Epithelial cell of proximal tubule (primary cell): Measurements from ENCODE around the gene IFIT5. TPM values are rescaled to one million over a fixed set of nuclear protein-coding genes. Genes with fewer than 3 reads are reported as not detected.
A peak's percentile ranks its signal among the peaks of the same experiment; 100 is the strongest.

Experiments
- DNase-seq: peaks from one replicate; pipeline ENCODE4 v3.0.0-alpha.2; 2011; ENCODE audit warnings: low read depth
- H3K4me3 ChIP-seq: 2 replicates; pipeline ENCODE4 v1.5.1; 2011; ENCODE audit warnings: low read depth, mild to moderate bottlenecking, low read length
- total RNA-seq: library from RNA; depleted of rRNA; stranded (reverse); fragments of >200 nt; gene quantifications from 2 replicates; pipeline ENCODE4 v1.2.3, GENCODE V29; 2015
- TF ChIP-seq, protein P1 (sequence below): conservative IDR thresholded peaks from 2 replicates; pipeline ENCODE4 v1.5.1; 2012; ENCODE audit warnings: low read depth, mild to moderate bottlenecking, low read length

IFIT5 gene, protein sequence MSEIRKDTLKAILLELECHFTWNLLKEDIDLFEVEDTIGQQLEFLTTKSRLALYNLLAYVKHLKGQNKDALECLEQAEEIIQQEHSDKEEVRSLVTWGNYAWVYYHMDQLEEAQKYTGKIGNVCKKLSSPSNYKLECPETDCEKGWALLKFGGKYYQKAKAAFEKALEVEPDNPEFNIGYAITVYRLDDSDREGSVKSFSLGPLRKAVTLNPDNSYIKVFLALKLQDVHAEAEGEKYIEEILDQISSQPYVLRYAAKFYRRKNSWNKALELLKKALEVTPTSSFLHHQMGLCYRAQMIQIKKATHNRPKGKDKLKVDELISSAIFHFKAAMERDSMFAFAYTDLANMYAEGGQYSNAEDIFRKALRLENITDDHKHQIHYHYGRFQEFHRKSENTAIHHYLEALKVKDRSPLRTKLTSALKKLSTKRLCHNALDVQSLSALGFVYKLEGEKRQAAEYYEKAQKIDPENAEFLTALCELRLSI
- total RNA-seq = 9.6 and 11.6 TPM in 2 replicates

DNA sequence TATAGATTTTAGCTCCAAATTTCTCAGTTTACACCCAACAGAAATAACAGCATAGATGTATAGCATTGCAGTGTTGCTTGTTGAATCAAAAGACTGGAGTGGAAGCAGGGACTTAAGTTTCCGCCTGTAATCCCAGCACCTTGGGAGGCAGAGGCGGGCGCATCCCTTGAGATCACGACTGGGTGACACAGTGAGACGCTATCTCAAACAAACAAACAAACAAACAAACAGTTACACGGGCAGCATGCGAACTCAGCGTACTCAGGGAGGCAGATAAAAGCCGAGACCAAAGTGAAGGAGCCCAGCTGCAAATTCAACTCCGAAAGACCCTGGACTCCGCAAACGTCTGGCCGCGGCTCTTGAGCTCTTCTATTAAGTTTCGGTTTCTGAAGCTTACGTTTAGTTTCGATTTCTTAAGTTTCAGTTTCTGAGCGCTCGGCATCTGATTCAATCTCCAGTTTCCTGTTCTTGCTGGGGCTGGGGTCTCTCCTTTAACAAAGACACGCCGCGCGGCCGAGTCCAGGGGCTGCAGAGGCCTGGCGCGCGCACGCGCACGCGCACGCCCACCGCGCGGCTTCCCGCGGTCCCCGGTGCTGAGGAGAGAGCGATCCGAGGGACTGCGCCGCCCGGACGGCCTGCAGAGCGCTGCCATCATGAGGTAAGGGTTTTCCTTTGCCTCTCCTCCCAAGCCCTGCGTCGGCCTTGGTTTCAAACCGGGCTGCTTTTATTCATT lies at the start of gene IFIT5:
Gene IFIT5, plus strand, starts transcription at position 423 of the 733 bp plus-strand sequence. Its CDS starts 231 bp downstream, at position 654.
- peak within 1 kb of the TSS; percentile 91 for H3K4me3 ChIP-seq
- DNase-seq = no peak
- TF ChIP-seq, protein P1, sequence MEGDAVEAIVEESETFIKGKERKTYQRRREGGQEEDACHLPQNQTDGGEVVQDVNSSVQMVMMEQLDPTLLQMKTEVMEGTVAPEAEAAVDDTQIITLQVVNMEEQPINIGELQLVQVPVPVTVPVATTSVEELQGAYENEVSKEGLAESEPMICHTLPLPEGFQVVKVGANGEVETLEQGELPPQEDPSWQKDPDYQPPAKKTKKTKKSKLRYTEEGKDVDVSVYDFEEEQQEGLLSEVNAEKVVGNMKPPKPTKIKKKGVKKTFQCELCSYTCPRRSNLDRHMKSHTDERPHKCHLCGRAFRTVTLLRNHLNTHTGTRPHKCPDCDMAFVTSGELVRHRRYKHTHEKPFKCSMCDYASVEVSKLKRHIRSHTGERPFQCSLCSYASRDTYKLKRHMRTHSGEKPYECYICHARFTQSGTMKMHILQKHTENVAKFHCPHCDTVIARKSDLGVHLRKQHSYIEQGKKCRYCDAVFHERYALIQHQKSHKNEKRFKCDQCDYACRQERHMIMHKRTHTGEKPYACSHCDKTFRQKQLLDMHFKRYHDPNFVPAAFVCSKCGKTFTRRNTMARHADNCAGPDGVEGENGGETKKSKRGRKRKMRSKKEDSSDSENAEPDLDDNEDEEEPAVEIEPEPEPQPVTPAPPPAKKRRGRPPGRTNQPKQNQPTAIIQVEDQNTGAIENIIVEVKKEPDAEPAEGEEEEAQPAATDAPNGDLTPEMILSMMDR = no peak

DNA sequence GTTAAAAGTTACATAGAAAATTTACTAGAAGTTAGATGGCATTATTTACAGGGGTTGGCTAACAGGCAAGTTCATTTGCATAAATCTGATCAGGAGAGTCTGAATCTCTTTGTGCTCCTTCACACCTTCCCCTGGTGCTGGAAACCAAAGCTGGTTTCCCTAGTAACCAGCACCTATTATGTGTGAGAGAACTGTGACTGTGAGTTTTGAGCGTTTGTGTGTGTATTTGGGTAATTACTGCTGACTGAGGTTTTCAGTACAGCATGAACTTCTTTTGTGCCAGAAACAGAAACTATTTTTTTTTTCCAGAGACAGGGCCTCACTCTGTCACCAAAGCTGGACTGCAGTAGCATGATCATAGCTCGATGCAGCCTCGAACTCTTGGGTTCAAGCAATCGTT lies 46.8 kb upstream of the IFIT5 start:
- TF ChIP-seq, protein P1 = no peak
- no peak overlapping the region for H3K4me3 ChIP-seq
- DNase-seq = no peak

DNA sequence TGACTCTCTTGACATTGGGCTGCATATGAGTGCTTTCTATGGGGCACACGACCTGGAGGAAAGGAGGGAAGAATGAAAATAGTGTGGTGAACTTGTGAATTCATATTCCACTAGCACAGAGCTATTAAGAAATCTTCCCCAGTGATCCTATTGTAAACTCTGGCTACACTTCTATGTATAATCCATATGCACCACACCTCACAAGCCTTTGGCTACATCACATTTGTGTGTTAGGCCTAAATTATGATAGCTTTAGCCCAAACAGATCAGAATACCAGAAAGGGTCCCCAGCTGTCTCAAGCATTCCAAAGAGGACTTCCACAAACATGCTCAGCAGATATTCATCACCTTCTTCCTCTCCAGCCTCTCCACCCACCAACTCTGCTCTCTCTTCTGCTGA lies 46.2 kb upstream of the IFIT5 start:
- H3K4me3 ChIP-seq = no peak overlapping the region
- no peak for DNase-seq
- TF ChIP-seq, protein P1 = no peak

DNA sequence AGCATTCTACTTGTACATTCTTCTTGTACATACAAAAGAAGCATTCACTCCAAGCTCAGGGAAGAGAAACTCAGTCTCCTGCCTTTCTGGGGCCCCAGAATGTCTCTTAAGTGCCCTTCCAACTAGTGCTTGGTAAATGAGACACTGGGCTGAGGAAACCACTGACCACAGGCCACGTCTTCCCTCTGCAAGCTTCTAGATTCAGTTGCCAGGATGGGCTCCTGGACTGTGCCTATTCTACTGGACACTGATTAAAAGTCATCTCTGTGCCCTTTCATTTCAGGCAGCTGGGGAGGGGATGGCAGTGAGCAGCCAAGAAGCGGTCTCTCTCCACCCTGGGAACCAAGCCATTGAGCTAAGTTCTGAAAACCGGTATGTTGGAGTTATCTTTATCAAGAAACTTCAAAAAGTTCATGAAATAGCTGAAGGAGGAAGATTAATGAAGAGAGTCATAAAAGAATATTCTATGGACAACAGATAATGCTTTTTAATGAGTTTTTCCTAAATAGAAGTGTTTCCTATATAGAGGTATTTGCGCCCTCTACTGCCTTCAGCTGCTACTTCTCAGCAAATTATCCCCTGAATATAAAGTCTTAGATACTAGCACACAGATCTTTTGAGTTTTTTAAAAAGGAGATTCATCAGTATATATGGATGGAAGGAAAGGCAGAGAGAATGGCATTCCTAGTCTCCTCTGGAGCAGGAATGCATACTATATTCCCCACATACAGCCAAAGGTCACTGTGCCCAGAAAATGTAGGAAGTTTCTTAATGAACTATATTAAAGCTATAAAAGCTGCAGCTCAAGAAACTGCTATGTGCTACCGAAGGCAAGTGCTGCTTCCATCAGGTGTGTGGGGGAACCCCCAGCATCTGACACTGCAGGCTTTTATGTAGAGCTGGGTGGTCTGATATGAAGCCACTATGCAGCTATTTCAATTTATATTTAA lies 44.9 kb upstream of the IFIT5 start:
- no peak overlapping the region for H3K4me3 ChIP-seq
- TF ChIP-seq, protein P1 = peak; percentile 66
- no peak for DNase-seq

DNA sequence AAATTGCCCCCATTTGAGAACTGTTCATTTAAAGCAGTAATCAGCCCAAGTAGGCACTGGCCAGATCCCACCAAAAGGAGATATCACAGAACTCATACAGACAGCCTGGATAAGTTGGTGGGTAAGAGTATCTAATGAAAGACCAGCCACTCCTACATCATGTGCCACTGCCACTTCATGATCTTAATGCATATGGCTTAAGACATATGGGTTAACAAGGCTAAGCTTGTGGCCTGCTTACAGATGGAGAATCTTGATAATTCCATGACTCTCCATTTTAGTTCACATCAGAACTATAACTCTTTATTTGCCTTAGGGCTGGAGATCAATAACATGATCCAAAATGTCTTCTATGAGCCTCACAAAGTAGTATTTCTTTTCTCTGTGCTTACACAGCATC lies 43.3 kb upstream of the IFIT5 start:
- TF ChIP-seq, protein P1 = no peak
- DNase-seq = no peak

DNA sequence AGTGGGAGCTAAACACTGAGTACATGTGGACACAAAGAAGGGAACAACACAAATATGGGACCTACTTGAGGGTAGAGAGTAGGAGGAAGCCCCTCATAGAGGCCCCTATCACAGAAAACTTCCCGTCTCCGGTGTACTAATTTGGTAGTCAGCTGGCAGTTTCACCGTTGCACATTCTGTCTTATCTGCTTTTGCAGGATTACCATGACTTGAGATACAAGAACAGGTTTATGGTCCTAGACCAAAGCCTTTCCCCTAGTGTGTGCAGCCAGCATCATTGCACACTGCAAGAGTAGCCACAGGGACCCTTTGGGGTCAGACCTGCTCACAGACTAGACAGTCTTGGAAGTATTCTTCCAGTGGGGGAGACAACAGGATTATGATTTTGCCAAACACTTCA lies 42.4 kb upstream of the IFIT5 start:
- TF ChIP-seq, protein P1 = no peak
- H3K4me3 ChIP-seq = no peak overlapping the region

More for the DNA sequence above, 43.3 kb upstream of the IFIT5 start:
- no peak overlapping the region for H3K4me3 ChIP-seq

More for the DNA sequence above, 42.4 kb upstream of the IFIT5 start:
- no peak for DNase-seq
